DOHH2 (cell line): ENCODE measurements around the gene GALNT14.

Experiments
- H3F3A ChIP-seq: fragments of 200-600 bp; sonication (generic), shearing (Covaris generic); 2 replicates; pipeline ENCODE4 v1.6.0; 2016; ENCODE audit warnings: antibody characterized with exemption, mild to moderate bottlenecking; ENCODE audit not compliant: control insufficient read depth, insufficient read depth
- H3K27ac ChIP-seq: fragments of 200-600 bp; sonication (generic); 2 replicates; pipeline ENCODE4 v1.5.1; 2014; ENCODE audit warnings: low read depth, mild to moderate bottlenecking, low read length, moderate library complexity
- H3K27me3 ChIP-seq: fragments of 200-600 bp; sonication (generic); 2 replicates; pipeline ENCODE4 v1.6.1; 2014; ENCODE audit warnings: mild to moderate bottlenecking, low read length, mixed read lengths; ENCODE audit not compliant: control insufficient read depth
- H3K36me3 ChIP-seq: fragments of 200-600 bp; sonication (generic); 2 replicates; pipeline ENCODE4 v1.6.1; 2014; ENCODE audit warnings: mild to moderate bottlenecking, low read length, moderate library complexity, mixed read lengths; ENCODE audit not compliant: control insufficient read depth
- H3K4me1 ChIP-seq: fragments of 200-600 bp; sonication (generic); 2 replicates; pipeline ENCODE4 v1.6.1; 2014; ENCODE audit warnings: mild to moderate bottlenecking, low read length, mixed read lengths; ENCODE audit not compliant: control insufficient read depth
- H3K4me2 ChIP-seq: fragments of 200-600 bp; sonication (generic); 2 replicates; pipeline ENCODE4 v1.6.0; 2014; ENCODE audit warnings: mild to moderate bottlenecking, low read length, moderate library complexity
- H3K4me3 ChIP-seq: fragments of 200-600 bp; sonication (generic); 2 replicates; pipeline ENCODE4 v1.5.1; 2014; ENCODE audit warnings: mild to moderate bottlenecking, low read length, mixed read lengths
- H3K79me2 ChIP-seq: fragments of 200-600 bp; sonication (generic); 2 replicates; pipeline ENCODE4 v1.6.1; 2014; ENCODE audit warnings: mild to moderate bottlenecking, low read length, mixed read lengths; ENCODE audit not compliant: control insufficient read depth
- H3K9me2 ChIP-seq: fragments of 200-600 bp; sonication (generic); replicated peaks from 2 replicates; pipeline ENCODE4 v1.6.1; 2014; ENCODE audit warnings: mild to moderate bottlenecking, low read length, mixed read lengths; ENCODE audit not compliant: control insufficient read depth
- H3K9me3 ChIP-seq: fragments of 200-600 bp; sonication (generic); 2 replicates; pipeline ENCODE4 v1.6.1; 2014; ENCODE audit warnings: antibody characterized with exemption, low read length, mixed read lengths; ENCODE audit not compliant: control insufficient read depth, insufficient read depth
- H4K20me1 ChIP-seq: fragments of 200-600 bp; sonication (generic); 2 replicates; pipeline ENCODE4 v1.6.0; 2014; ENCODE audit warnings: low read depth, mild to moderate bottlenecking, antibody characterized with exemption, low read length, moderate library complexity; ENCODE audit not compliant: control insufficient read depth, insufficient read depth
- CTCF ChIP-seq: fragments of 200-600 bp; sonication (generic); IDR thresholded peaks from one replicate; pipeline ENCODE4 v1.5.1; 2014; ENCODE audit warnings: antibody characterized with exemption, mild to moderate bottlenecking, low read depth, low read length; ENCODE audit not compliant: poor library complexity, severe bottlenecking
- EZH2phosphoT487 ChIP-seq: fragments of 200-600 bp; sonication (generic); IDR thresholded peaks from 2 replicates; pipeline ENCODE4 v1.6.1; 2017; ENCODE audit warnings: borderline replicate concordance, mild to moderate bottlenecking, antibody characterized with exemption, low read length, moderate library complexity, mixed read lengths

GALNT14 gene

GRCh38 chr2:31049264-31049663 lies 89.0 kb downstream of the GALNT14 start:
- Histone ChIP-seq H4K20me1 (no peaks in the 10 kb centered on the region), H3K4me2 (no peak overlapping the region), H3K9me3 (no peaks in the 10 kb centered on the region), H3K27ac (no peak overlapping the region), H3F3A (no peaks in the 10 kb centered on the region), H3K36me3 (no peaks in the 10 kb centered on the region), H3K4me1 (no peaks in the 10 kb centered on the region), H3K4me3 (no peak overlapping the region), H3K79me2 (no peaks in the 10 kb centered on the region), H3K9me2 (no peaks in the 10 kb centered on the region), H3K27me3 (no peaks in the 10 kb centered on the region)
- no peak for TF ChIP-seq EZH2phosphoT487
- TF ChIP-seq CTCF = no peak

DNA sequence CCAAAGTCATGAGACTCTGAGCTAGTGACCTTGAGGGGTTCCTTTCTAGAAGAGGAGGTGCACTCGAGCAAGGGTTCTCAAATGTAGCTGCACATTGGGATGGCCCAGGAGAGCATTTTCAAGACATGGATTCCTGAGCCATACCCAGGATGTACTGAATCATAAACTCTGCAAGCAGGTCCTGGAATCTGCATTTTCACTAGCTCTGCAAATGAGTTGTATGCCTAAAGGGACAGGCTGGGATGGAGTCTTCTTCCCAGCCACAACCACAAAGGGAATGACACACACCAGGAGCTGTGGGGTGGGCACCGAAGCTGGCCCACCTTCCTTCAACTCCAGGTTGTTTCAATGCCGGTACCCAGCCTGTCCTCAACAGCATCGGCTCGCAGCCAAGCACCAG lies 90.6 kb downstream of the GALNT14 start:
- H3K9me2 ChIP-seq = no peaks in the 10 kb centered on the region
- H4K20me1 ChIP-seq = no peaks in the 10 kb centered on the region
- no peak overlapping the region for H3K4me2 ChIP-seq
- TF ChIP-seq CTCF = no peak
- no peak for TF ChIP-seq EZH2phosphoT487
- no peak overlapping the region for H3K4me3 ChIP-seq
- no peaks in the 10 kb centered on the region for H3F3A ChIP-seq
- H3K36me3 ChIP-seq = no peaks in the 10 kb centered on the region
- H3K79me2 ChIP-seq = no peaks in the 10 kb centered on the region
- H3K4me1 ChIP-seq = no peaks in the 10 kb centered on the region
- no peaks in the 10 kb centered on the region for H3K9me3 ChIP-seq
- H3K27me3 ChIP-seq = no peaks in the 10 kb centered on the region
- no peak overlapping the region for H3K27ac ChIP-seq

DNA sequence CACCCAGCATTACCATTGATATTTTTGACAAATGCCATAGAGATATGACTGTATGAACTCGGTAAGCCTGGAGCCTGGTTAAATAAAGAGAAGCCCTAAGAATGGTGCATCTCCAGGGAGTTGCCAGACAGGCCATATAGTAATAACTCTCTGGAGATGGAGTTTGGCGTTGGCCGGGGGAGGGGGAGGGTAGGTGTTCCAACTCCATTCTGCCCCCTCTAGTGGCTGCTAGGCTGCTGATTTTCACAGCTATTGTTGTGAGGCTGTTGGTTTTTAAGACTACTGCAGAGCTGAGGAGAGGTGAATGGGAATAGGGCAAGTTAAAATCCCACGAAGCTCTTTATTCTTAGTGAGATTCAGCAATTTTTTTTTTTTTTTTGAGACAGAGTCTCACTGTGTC lies 99.9 kb downstream of the GALNT14 start:
- Histone ChIP-seq H3K9me2 (no peaks in the 10 kb centered on the region), H3K4me3 (no peak overlapping the region), H3K79me2 (no peaks in the 10 kb centered on the region), H3K9me3 (peaks cover 10% of the 10 kb centered on the region), H3K4me1 (no peaks in the 10 kb centered on the region), H3F3A (no peaks in the 10 kb centered on the region), H4K20me1 (no peaks in the 10 kb centered on the region), H3K36me3 (no peaks in the 10 kb centered on the region), H3K27ac (no peak overlapping the region), H3K4me2 (no peak overlapping the region), H3K27me3 (no peaks in the 10 kb centered on the region)
- no peak for TF ChIP-seq CTCF
- TF ChIP-seq EZH2phosphoT487 = no peak

DNA sequence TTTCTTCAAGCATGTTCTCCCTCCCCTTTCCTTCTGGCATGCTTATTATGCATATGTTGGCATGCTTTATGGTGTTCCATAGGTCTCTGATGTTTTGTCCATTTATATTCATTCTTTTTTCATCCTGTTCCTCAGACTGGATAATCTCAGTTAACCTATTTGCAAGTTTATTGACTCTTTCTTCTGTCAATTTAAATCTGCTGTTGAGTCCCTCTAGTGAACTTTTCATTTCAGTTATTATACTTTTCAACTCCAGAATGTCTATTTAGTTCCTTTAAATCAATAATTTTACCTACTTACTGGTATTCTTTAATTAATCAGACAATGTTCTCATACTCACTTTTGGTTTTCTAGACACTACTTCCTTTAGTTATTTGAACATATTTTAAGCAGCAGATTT lies 101.2 kb downstream of the GALNT14 start:
- Histone ChIP-seq H3K27ac (no peak overlapping the region), H3F3A (no peaks in the 10 kb centered on the region), H3K36me3 (no peaks in the 10 kb centered on the region), H3K27me3 (no peaks in the 10 kb centered on the region), H3K9me3 (peaks cover 10% of the 10 kb centered on the region), H3K4me3 (no peak overlapping the region), H4K20me1 (no peaks in the 10 kb centered on the region), H3K9me2 (no peaks in the 10 kb centered on the region), H3K4me2 (no peak overlapping the region), H3K4me1 (no peaks in the 10 kb centered on the region), H3K79me2 (no peaks in the 10 kb centered on the region)
- TF ChIP-seq CTCF = no peak
- no peak for TF ChIP-seq EZH2phosphoT487
